ENCODE measurements around the gene PAIP2.
"Not testable (repeated sequence)": the region's sequence is repeated elsewhere in the genome, so short reads cannot be mapped to it uniquely, and the experiment has no call there.

- TF ChIP-seq, protein P1, sequence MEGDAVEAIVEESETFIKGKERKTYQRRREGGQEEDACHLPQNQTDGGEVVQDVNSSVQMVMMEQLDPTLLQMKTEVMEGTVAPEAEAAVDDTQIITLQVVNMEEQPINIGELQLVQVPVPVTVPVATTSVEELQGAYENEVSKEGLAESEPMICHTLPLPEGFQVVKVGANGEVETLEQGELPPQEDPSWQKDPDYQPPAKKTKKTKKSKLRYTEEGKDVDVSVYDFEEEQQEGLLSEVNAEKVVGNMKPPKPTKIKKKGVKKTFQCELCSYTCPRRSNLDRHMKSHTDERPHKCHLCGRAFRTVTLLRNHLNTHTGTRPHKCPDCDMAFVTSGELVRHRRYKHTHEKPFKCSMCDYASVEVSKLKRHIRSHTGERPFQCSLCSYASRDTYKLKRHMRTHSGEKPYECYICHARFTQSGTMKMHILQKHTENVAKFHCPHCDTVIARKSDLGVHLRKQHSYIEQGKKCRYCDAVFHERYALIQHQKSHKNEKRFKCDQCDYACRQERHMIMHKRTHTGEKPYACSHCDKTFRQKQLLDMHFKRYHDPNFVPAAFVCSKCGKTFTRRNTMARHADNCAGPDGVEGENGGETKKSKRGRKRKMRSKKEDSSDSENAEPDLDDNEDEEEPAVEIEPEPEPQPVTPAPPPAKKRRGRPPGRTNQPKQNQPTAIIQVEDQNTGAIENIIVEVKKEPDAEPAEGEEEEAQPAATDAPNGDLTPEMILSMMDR (IDR thresholded peaks at IDR 0.05; ENCODE audit: low read length) = not testable (repeated sequence)
- TF ChIP-seq EZH2 (IDR thresholded peaks at IDR 0.05; ENCODE audit: borderline replicate concordance, low read length) = not testable (repeated sequence)
Observed at GRCh38 chr5:139355900-139356299, 14.2 kb downstream of the PAIP2 start.
